Stomach (tissue), 4 donors: ENCODE measurements around the gene TTF1.

Experiments used
- EP300 ChIP-seq: sonication (generic); formaldehyde crosslinking; IDR thresholded peaks from one replicate; pipeline ENCODE4 v1.6.1; 2017; ENCODE audit warnings: antibody characterized with exemption
- POLR2A ChIP-seq, 4 donors: fragments of 450-650 bp; IDR thresholded peaks; one replicate each; pipeline ENCODE4 v1.6.1; 2016; ENCODE audit warnings: antibody characterized with exemption in 4 of 4, control low read depth in 2 of 4, mild to moderate bottlenecking in 1 of 4, moderate library complexity in 1 of 4
- POLR2AphosphoS5 ChIP-seq, 3 donors: sonication (generic); formaldehyde crosslinking; IDR thresholded peaks; one replicate each; pipeline ENCODE4 v1.6.1; 2016; ENCODE audit warnings: antibody characterized with exemption in 3 of 3
- TF ChIP-seq, protein P1 (sequence below), 7 experiments: fragments of 450-650 bp in 4 of 7; fragments of 200-600 bp in 3 of 7; sonication (generic) in 3 of 7; IDR thresholded peaks; one replicate each; pipeline ENCODE4 v1.5.1; 2016 to 2019; ENCODE audit warnings: antibody characterized with exemption in 7 of 7, control low read depth in 2 of 7, mild to moderate bottlenecking in 1 of 7

DNA sequence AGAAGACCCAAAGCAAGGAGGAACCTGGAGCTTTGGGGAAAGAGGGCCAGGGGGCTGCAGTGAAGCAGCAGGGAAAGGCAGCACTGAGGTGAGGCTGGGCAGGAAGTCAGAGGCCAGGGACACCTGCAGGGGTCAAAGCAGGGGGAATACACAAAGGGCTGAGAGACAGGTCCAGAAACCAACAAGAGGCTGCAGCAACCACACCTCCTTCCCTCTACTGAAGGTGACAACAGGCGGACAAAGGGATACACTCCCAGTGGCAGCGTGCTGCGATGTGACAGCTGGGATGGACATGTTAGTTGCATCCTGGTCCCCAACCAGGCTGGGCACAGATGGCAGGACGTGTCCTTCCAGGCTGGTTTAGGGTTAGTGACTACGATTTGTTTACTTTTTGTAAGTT is 15.9 kb upstream of the TTF1 start:
- TF ChIP-seq, protein P1, sequence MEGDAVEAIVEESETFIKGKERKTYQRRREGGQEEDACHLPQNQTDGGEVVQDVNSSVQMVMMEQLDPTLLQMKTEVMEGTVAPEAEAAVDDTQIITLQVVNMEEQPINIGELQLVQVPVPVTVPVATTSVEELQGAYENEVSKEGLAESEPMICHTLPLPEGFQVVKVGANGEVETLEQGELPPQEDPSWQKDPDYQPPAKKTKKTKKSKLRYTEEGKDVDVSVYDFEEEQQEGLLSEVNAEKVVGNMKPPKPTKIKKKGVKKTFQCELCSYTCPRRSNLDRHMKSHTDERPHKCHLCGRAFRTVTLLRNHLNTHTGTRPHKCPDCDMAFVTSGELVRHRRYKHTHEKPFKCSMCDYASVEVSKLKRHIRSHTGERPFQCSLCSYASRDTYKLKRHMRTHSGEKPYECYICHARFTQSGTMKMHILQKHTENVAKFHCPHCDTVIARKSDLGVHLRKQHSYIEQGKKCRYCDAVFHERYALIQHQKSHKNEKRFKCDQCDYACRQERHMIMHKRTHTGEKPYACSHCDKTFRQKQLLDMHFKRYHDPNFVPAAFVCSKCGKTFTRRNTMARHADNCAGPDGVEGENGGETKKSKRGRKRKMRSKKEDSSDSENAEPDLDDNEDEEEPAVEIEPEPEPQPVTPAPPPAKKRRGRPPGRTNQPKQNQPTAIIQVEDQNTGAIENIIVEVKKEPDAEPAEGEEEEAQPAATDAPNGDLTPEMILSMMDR (IDR thresholded peaks at IDR 0.05): no peak
- TF ChIP-seq EP300 (no peak), POLR2AphosphoS5 (IDR thresholded peaks at IDR 0.05) (no peak), POLR2A (IDR thresholded peaks at IDR 0.05) (no peak)
